ENCODE data around the gene RIMBP3B.
"Not testable (repeated sequence)": the region's sequence is repeated elsewhere in the genome, so short reads cannot be mapped to it uniquely, and the experiment has no call there.

DNA sequence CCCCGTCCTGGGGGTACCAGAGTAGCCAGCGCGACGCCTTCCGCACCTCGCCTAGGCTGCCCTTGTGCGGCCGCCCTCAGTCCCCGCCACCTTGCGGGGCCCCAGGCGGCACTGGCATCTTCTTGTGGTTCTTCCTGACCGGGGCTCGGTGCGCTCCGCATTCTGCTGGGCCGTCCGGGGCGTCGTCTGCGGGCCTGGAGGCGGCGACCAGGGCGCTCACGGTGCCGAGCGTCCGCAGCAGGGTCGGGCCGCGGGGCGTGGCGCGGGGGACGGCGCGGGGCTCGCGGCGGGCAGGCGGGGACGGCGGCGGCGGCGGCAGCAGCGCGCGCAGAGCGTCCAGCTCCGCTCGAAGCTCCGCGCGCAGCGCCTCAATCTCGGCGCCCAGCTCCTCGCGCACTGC, 23.0 kb upstream of the RIMBP3B start:
- not testable (repeated sequence) for TF ChIP-seq CTCF (IDR thresholded peaks at IDR 0.05); POLR2AphosphoS5 (IDR thresholded peaks at IDR 0.05; ENCODE audit: insufficient read depth in 1 of 2, low read depth in 1 of 2)

Measured in vagina (tissue), 2 donors.